SKM-1 treated with dmso at 0.1 percent for 144 hours (cell line): ENCODE data around the gene KLHL20.
A peak's percentile ranks its signal among the peaks of the same experiment; 100 is the strongest.
"Not testable (repeated sequence)": the region's sequence is repeated elsewhere in the genome, so short reads cannot be mapped to it uniquely, and the experiment has no call there.

Source experiments
- DNase-seq: peaks from one replicate; lab custom pipeline; 2025; ENCODE audit not compliant: unreplicated experiment; lab: John Stamatoyannopoulos, UW

Gene KLHL20

DNA sequence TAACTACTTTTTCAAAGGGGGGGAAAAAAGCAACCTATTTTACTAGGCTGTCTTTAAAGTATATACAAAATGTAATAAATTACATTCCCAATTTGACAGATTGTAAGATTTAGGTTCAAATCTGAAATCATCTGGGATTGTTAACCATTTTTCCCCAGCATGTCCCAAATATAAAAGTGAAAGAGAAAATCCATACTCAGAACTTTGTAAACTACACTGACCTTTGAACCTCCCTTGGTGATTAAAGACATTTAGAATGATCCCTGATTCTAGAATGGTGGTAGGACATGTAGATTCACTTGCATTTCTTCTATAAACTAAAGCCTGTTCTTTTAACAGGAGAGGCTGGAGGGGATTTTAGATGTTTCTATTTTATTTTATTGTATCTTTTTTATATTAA is 39.0 kb downstream of the KLHL20 start:
- DNase-seq, result no peak

- DNase-seq, result no peak
Measured at GRCh38 chr1:173757666-173758065, 42.9 kb downstream of the KLHL20 start.

- DNase-seq, result no peak
Measured at GRCh38 chr1:173758110-173758509, 43.3 kb downstream of the KLHL20 start.

GRCh38 chr1:173758980-173759379 is 44.2 kb downstream of the KLHL20 start:
- no peak for DNase-seq

- not testable (repeated sequence) for DNase-seq
Measured at GRCh38 chr1:173764331-173764730, 49.5 kb downstream of the KLHL20 start.

DNA sequence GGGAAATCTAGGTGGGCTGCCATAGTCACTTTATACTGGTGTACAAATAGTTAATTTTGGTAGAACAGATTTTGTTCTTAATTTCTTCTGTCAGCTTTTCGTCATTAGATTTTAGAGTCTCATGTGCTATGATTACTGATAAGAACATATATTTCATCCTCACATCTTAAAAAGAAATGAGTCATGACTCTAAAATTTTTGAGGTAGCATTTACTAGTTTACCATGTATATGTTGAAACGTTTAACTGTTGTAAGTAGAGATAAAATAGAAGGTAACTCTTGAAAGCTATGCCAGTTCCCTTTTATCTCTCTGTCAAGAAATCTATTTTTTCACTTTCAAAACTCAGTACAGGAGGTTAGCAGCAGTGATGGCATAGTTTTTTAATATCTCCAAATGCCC is 53.4 kb downstream of the KLHL20 start:
- DNase-seq, result no peak

DNA sequence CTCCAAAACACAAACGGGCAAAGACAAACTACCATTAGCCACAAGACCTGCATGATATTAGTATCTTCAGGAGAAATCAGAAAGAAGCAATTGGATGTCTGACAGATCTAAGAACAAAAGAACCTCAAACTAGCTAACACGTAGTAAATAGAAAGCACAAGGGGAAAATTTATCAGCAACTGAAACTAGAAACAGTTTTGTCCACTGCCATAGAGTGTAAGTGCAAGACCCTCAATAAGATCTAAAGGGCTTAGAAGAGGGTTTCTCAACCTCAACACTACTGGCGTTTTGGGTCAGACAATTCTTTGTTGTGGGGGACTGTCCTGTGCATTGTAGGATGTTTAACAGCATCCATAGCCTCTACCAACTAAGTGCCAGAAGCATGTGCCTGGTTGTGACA is 54.0 kb downstream of the KLHL20 start:
- no peak for DNase-seq

- DNase-seq, result not testable (repeated sequence)
Measured at GRCh38 chr1:173770330-173770729, 55.5 kb downstream of the KLHL20 start.

- no peak for DNase-seq
Measured at GRCh38 chr1:173771560-173771959, 56.8 kb downstream of the KLHL20 start.

- DNase-seq, result no peak
Measured at GRCh38 chr1:173775578-173776226, 60.9 kb downstream of the KLHL20 start.

GRCh38 chr1:173779936-173780335 is 65.2 kb downstream of the KLHL20 start:
- DNase-seq, result no peak

- no peak for DNase-seq
Measured at GRCh38 chr1:173784997-173785396, 70.2 kb downstream of the KLHL20 start.

GRCh38 chr1:173789841-173790240 is 75.1 kb downstream of the KLHL20 start:
- no peak for DNase-seq

DNA sequence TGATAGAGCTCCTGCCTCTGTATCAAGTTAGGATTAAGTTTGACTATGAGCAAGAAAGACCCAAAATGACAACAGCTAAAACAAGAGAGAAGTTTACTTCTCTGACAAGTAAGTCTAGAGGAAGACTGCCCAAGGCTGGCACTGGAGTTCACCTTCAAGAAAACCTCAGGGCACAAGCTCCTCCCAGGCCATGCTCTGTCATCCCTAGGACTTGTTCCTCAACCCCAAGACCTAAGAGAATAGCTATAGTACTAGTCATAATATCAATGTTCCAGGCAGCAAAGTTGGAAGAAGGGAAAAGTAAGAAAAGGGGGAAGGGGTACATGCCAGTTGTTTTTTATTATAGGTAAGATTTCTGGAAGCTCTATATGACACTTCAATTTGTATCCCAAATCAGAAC is 83.3 kb downstream of the KLHL20 start:
- no peak for DNase-seq

- not testable (repeated sequence) for DNase-seq
Measured at GRCh38 chr1:173799995-173800394, 85.2 kb downstream of the KLHL20 start.

DNA sequence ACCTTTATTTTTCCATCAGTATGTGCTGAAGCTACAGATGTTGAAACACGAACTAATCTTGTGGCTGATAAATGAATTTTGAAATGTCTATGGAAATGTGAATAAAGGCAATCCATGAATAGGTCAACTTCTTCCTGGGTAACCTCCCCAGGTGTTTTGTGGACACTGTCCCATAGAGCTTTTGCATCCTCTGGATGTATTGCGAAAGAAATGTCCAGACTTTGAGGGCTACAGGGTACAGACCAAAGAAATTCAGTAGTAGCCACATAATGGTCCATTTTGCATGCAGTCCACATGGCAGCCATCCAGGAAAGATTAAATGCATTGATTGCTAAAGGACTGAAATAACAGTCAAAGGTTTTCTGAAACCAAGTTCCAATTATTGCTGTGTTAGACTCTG is 88.2 kb downstream of the KLHL20 start:
- no peak for DNase-seq

DNA sequence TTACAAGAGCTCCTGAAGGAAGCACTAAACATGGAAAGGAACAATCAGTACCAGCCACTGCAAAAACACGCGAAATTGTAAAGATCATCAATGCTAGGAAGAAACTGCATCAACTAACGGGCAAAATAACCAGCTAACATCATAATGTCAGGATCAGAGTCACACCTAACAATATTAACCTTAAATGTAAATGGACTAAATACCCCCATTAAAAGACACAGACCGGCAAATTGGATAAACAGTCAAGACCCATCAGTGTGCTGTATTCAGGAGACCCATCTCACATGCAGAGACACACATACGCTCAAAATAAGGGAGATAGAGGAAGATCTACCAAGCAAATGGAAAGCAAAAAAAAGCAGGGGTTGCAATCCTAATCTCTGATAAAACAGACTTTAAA is 98.9 kb downstream of the KLHL20 start:
- DNase-seq, result not testable (repeated sequence)

DNA sequence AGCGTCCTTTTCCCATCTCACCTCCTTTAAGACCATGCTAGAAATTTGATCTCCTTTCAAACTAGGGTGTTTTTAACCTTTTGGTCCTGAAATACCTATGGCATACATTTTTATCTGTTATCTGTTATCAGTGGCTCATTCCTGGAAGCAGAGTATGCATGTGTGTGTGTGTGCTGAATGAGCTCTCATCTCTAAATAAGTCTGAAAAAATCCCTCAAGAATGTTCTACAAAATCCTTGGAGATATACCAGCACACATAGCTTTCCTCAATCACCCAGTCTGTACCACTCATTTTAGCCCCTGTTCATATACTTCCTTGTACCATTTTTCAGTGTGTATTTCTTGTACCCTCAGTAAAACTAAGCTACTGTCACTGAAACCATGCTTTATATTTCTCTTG is 103.7 kb downstream of the KLHL20 start:
- no peak for DNase-seq

DNA sequence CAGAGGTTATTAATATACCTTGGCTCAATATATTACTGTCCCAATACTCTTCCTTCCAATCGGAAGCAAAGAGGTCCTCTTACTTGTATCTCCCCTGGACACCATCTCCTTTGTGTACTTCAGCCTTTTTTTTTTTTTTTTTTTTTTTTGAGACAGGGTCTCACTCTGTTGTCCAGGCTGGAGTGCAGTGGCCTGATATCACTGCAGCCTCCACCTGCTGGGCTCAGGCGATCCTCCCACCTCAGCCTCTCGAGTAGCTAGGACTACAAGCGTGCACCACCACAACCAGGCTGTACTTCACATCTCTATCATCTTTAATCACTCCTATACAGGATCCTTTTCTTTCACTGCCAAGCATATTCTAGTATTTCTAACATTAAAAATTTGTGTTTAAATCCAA is 106.9 kb downstream of the KLHL20 start:
- no peak for DNase-seq

GRCh38 chr1:173823781-173824314 is 109.1 kb downstream of the KLHL20 start:
- no peak for DNase-seq

GRCh38 chr1:173824315-173825081 is 109.7 kb downstream of the KLHL20 start, which contains the start of the genes CENPL and DARS2:
TSS of gene CENPL (minus strand) at chr1:173824883. CDS start at chr1:173811299, 13,584 bp downstream.
TSS of gene DARS2 (plus strand) at chr1:173824673. CDS start at chr1:173825230, 557 bp downstream.
- peak; percentile 100 for DNase-seq

DNA sequence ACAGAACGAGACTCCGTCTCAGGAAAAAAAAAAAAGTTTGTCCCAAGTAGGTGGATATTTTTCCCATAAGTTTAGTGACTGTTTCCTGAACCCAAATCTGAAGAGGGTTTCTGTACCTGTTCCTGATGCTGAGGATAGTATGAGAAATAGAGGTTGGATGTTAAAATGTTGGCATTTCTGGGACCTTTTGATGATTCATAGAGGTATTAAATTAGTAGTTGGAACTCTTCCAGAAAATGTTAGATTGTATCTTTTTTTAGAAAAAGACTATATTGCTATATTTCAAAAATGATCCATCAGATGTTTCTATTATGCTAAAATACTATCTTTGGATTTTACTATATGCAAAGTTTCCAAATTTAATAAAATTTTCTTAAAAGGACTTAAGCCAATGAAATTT is 112.8 kb downstream of the KLHL20 start:
- no peak for DNase-seq
